DND-41 (cell line): ENCODE data around the gene NRDE2.

Experiments
- EZH2 ChIP-seq: IDR thresholded peaks from 3 replicates; pipeline ENCODE4 v1.6.1; 2012; ENCODE audit warnings: borderline replicate concordance, low read depth, mild to moderate bottlenecking, moderate library complexity, low read length, inconsistent platforms; ENCODE audit not compliant: severe bottlenecking
- TF ChIP-seq, protein P1 (sequence below): IDR thresholded peaks from 2 replicates; pipeline ENCODE4 v1.5.1; 2012; ENCODE audit warnings: borderline replicate concordance, low read length, moderate library complexity, mild to moderate bottlenecking; ENCODE audit not compliant: poor library complexity, severe bottlenecking; ENCODE audit errors: extremely low read depth

DNA sequence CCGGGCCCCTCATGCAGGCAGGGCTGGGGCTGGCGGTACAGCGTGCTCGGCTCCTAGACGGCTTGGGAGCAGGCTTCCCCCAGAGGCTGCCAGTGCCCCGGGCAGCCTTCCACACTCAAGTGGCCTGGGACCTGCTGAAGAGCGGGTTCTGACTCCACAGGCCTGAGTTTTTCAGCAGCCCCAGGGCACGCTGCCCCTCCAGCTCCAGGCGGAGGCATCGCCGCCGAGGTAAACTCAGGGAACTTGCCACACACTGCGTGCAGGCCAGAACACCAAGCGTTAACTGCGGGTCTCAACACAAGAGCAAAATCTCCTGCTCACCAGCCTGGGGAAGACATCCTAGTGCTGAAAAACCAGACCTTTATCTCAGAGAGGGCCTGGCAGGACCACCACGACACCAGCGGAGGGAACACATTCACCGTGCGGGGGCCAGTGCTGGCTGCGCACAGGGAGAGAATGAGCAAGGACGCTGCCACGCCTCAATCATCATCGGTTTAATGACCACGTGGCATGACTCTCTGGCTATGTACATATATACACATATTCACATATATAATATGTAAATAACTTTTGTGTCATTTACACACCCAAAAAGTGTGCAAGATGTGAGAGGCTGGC, 54.1 kb downstream of the NRDE2 start:
- TF ChIP-seq, protein P1, sequence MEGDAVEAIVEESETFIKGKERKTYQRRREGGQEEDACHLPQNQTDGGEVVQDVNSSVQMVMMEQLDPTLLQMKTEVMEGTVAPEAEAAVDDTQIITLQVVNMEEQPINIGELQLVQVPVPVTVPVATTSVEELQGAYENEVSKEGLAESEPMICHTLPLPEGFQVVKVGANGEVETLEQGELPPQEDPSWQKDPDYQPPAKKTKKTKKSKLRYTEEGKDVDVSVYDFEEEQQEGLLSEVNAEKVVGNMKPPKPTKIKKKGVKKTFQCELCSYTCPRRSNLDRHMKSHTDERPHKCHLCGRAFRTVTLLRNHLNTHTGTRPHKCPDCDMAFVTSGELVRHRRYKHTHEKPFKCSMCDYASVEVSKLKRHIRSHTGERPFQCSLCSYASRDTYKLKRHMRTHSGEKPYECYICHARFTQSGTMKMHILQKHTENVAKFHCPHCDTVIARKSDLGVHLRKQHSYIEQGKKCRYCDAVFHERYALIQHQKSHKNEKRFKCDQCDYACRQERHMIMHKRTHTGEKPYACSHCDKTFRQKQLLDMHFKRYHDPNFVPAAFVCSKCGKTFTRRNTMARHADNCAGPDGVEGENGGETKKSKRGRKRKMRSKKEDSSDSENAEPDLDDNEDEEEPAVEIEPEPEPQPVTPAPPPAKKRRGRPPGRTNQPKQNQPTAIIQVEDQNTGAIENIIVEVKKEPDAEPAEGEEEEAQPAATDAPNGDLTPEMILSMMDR: no peak
- TF ChIP-seq EZH2: no peak
